HEK293 (cell line): ENCODE measurements around the gene SLC35E3.

Experiments
- AEBP2 ChIP-seq: fragments of 450-650 bp; formaldehyde crosslinking; IDR thresholded peaks from 2 replicates; pipeline ENCODE4 v1.5.1; 2016; ENCODE audit warnings: missing biosample characterization, missing genetic modification characterization, borderline replicate concordance
- GLI2 ChIP-seq: fragments of 450-650 bp; formaldehyde crosslinking; IDR thresholded peaks from 2 replicates; pipeline ENCODE4; 2017; ENCODE audit warnings: missing biosample characterization, missing genetic modification characterization, low read depth, borderline replicate concordance
- KLF1 ChIP-seq: fragments of 450-650 bp; formaldehyde crosslinking; IDR thresholded peaks from 2 replicates; pipeline ENCODE4 v1.5.1; 2016; ENCODE audit warnings: missing biosample characterization, missing genetic modification characterization
- KLF17 ChIP-seq: fragments of 450-650 bp; formaldehyde crosslinking; IDR thresholded peaks from 2 replicates; pipeline ENCODE4 v1.5.1; 2016; ENCODE audit warnings: missing biosample characterization, missing genetic modification characterization
- PRDM1 ChIP-seq: fragments of 450-650 bp; formaldehyde crosslinking; IDR thresholded peaks from 2 replicates; pipeline ENCODE4; 2016; ENCODE audit warnings: missing biosample characterization, missing genetic modification characterization
- PRDM2 ChIP-seq: fragments of 450-650 bp; formaldehyde crosslinking; IDR thresholded peaks from 2 replicates; pipeline ENCODE4 v1.5.1; 2016; ENCODE audit warnings: missing biosample characterization, missing genetic modification characterization, borderline replicate concordance
- RBAK ChIP-seq: fragments of 450-650 bp; formaldehyde crosslinking; IDR thresholded peaks from 2 replicates; pipeline ENCODE4 v1.5.1; 2016; ENCODE audit warnings: missing biosample characterization, missing genetic modification characterization
- REPIN1 ChIP-seq: fragments of 450-650 bp; formaldehyde crosslinking; IDR thresholded peaks from 2 replicates; pipeline ENCODE4 v1.5.1; 2017; ENCODE audit warnings: missing biosample characterization, missing genetic modification characterization, low read depth
- SP2 ChIP-seq: fragments of 450-650 bp; formaldehyde crosslinking; IDR thresholded peaks from 2 replicates; pipeline ENCODE4 v1.5.1; 2016; ENCODE audit warnings: missing biosample characterization, missing genetic modification characterization
- WT1 ChIP-seq: fragments of 450-650 bp; formaldehyde crosslinking; IDR thresholded peaks from 2 replicates; pipeline ENCODE4 v1.5.1; 2016; ENCODE audit warnings: missing biosample characterization, missing genetic modification characterization
- YY2 ChIP-seq: fragments of 450-650 bp; formaldehyde crosslinking; IDR thresholded peaks from 2 replicates; pipeline ENCODE4 v1.5.1; 2016; ENCODE audit warnings: missing biosample characterization, missing genetic modification characterization
- ZBTB6 ChIP-seq: fragments of 450-650 bp; formaldehyde crosslinking; IDR thresholded peaks from 2 replicates; pipeline ENCODE4 v1.5.1; 2017; ENCODE audit warnings: missing biosample characterization, missing genetic modification characterization
- ZNF114 ChIP-seq: fragments of 450-650 bp; formaldehyde crosslinking; IDR thresholded peaks from 2 replicates; pipeline ENCODE4 v1.5.0; 2017; ENCODE audit warnings: missing biosample characterization, missing genetic modification characterization
- ZNF157 ChIP-seq: fragments of 450-650 bp; formaldehyde crosslinking; IDR thresholded peaks from 2 replicates; pipeline ENCODE4 v1.5.1; 2016; ENCODE audit warnings: missing biosample characterization, missing genetic modification characterization
- ZNF169 ChIP-seq: fragments of 450-650 bp; formaldehyde crosslinking; IDR thresholded peaks from 2 replicates; pipeline ENCODE4 v1.5.1; 2016; ENCODE audit warnings: missing biosample characterization, missing genetic modification characterization
- ZNF2 ChIP-seq: fragments of 450-650 bp; formaldehyde crosslinking; IDR thresholded peaks from 2 replicates; pipeline ENCODE4 v1.5.1; 2016; ENCODE audit warnings: missing biosample characterization, missing genetic modification characterization
- ZNF211 ChIP-seq: fragments of 450-650 bp; formaldehyde crosslinking; IDR thresholded peaks from 2 replicates; pipeline ENCODE4 v1.5.1; 2016; ENCODE audit warnings: low read depth, missing biosample characterization, missing genetic modification characterization
- ZNF214 ChIP-seq: fragments of 450-650 bp; formaldehyde crosslinking; IDR thresholded peaks from 2 replicates; pipeline ENCODE4 v1.5.1; 2017; ENCODE audit warnings: missing biosample characterization, mild to moderate bottlenecking, missing genetic modification characterization, borderline replicate concordance
- ZNF23 ChIP-seq: fragments of 450-650 bp; formaldehyde crosslinking; IDR thresholded peaks from 2 replicates; pipeline ENCODE4 v1.5.1; 2016; ENCODE audit warnings: missing biosample characterization, missing genetic modification characterization, borderline replicate concordance
- ZNF292 ChIP-seq: fragments of 450-650 bp; formaldehyde crosslinking; IDR thresholded peaks from 2 replicates; pipeline ENCODE4 v1.5.1; 2016; ENCODE audit warnings: low read depth, missing biosample characterization, missing genetic modification characterization, borderline replicate concordance
- ZNF404 ChIP-seq: fragments of 450-650 bp; formaldehyde crosslinking; IDR thresholded peaks from 2 replicates; pipeline ENCODE4 v1.5.1; 2017; ENCODE audit warnings: missing biosample characterization, missing genetic modification characterization
- ZNF48 ChIP-seq: fragments of 450-650 bp; formaldehyde crosslinking; IDR thresholded peaks from 2 replicates; pipeline ENCODE4 v1.5.1; 2016; ENCODE audit warnings: missing biosample characterization, missing genetic modification characterization
- ZNF513 ChIP-seq: fragments of 450-650 bp; IDR thresholded peaks from 2 replicates; pipeline ENCODE4 v1.5.1; 2018; ENCODE audit warnings: missing biosample characterization, missing genetic modification characterization
- ZNF670 ChIP-seq: fragments of 450-650 bp; formaldehyde crosslinking; IDR thresholded peaks from 2 replicates; pipeline ENCODE4 v1.5.1; 2016; ENCODE audit warnings: missing biosample characterization, missing genetic modification characterization, low read depth
- ZNF677 ChIP-seq: fragments of 450-650 bp; IDR thresholded peaks from 2 replicates; pipeline ENCODE4 v1.5.0; 2018; ENCODE audit warnings: missing biosample characterization, mild to moderate bottlenecking, missing genetic modification characterization, moderate library complexity
- ZNF777 ChIP-seq: fragments of 450-650 bp; formaldehyde crosslinking; IDR thresholded peaks from 2 replicates; pipeline ENCODE4 v1.5.1; 2017; ENCODE audit warnings: missing biosample characterization, missing genetic modification characterization, borderline replicate concordance
- ZSCAN16 ChIP-seq: fragments of 450-650 bp; formaldehyde crosslinking; IDR thresholded peaks from 2 replicates; pipeline ENCODE4 v1.5.1; 2016; ENCODE audit warnings: missing biosample characterization, missing genetic modification characterization

SLC35E3 gene

GRCh38 chr12:68808388-68809189 lies 62.6 kb downstream of the SLC35E3 start (continued):
- TF ChIP-seq AEBP2 (tag by site-specific recombination) = peak; percentile 1; the same call in 1 of the 2 replicates
- TF ChIP-seq WT1 (tag by site-specific recombination) = peak; percentile 85
- peak; percentile 76 for TF ChIP-seq ZNF2
- TF ChIP-seq KLF17 = peak; percentile 93
- no peak for TF ChIP-seq ZNF23
- no peak for TF ChIP-seq ZNF513 (tag by site-specific recombination)
- peak; percentile 40; the same call in 1 of the 2 replicates for TF ChIP-seq PRDM2
- no peak for TF ChIP-seq ZSCAN16 (tag by site-specific recombination)
- peak; percentile 62; the same call in 1 of the 2 replicates for TF ChIP-seq ZBTB6
- TF ChIP-seq ZNF777 (tag by site-specific recombination) = no peak; the same call in 1 of the 2 replicates
- peak; percentile 74 for TF ChIP-seq KLF1 (tag by site-specific recombination)
- no peak for TF ChIP-seq ZNF114 (tag by site-specific recombination)
- TF ChIP-seq PRDM1 (tag by site-specific recombination) = 0 out of 2 replicates have a peak, but pooled peaks have one; percentile 49
- no peak for TF ChIP-seq ZNF292 (tag by site-specific recombination)
- TF ChIP-seq ZNF214 (tag by site-specific recombination) = no peak
- no peak for TF ChIP-seq ZNF677 (tag by site-specific recombination)
- TF ChIP-seq GLI2 (tag by site-specific recombination) = peak; percentile 71; the same call in 1 of the 2 replicates
- no peak for TF ChIP-seq YY2 (tag by site-specific recombination)
- TF ChIP-seq ZNF48 (tag by site-specific recombination) = no peak
- no peak for TF ChIP-seq ZNF169 (tag by site-specific recombination)
- no peak for TF ChIP-seq RBAK (tag by site-specific recombination)
- TF ChIP-seq SP2 (tag by site-specific recombination) = peak; percentile 75
- no peak for TF ChIP-seq ZNF157 (tag by site-specific recombination)
- no peak for TF ChIP-seq ZNF211
- TF ChIP-seq REPIN1 = no peak
- TF ChIP-seq ZNF670 (tag by site-specific recombination) = no peak
- TF ChIP-seq ZNF404 = no peak
